Measurements from ENCODE around the gene PDC. TPM values are rescaled to one million over a fixed set of nuclear protein-coding genes. Genes with fewer than 3 reads are reported as not detected.

The PDC gene
- total RNA-seq, 1 experiment from 2014 or later = not detected

DNA sequence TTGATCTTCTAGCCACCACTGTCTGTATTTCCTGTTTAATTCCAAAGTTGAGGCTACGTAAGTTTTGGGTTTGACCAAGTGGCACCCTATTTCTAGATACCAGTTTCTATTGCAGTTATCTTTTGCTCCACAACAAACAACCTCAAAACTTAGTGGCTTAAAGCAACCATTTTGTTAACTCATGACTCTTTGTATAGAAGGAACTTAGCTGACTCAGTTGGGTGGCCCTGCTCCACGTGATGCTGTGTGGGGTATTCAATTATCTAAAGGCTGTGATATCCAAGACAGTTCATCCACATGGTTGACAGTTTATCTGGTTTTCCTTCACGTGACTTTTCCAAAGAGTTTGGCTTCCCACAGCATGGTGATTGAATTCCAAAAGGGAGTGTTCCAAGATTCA is 34.8 kb downstream of the PDC start:
- H3K27ac Mint-ChIP-seq (ENCODE audit: unreplicated experiment) = no peak overlapping the region

DNA sequence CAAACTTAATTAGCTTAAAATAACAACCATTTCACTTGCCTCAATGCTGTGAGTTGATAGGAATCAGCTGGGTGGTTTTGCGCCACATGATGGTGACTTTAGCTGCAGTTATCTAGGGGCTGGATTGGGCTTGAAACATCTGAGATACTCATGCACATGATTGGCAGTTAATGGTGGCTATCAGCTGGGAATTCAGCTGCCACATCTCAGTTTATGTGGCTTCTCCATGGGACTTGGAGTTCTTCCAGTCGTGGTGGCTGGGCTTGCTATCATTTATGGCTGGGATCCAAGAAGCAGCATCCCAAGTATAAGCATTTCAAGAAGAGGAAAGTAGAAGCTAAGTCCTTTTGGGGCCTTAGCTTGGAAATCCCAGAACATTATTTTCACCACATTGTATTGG is 36.4 kb downstream of the PDC start:
- no peaks in the 10 kb centered on the region for H3K4me1 Mint-ChIP-seq (ENCODE audit: low read depth, unreplicated experiment)
- peaks cover under 1% of the 10 kb centered on the region for H3K36me3 Mint-ChIP-seq (ENCODE audit: insufficient read depth, unreplicated experiment)
- Histone ChIP-seq H3K4me1 (no peaks in the 10 kb centered on the region), H3K9me3 (no peaks in the 10 kb centered on the region), H3K36me3 (ENCODE audit: control insufficient read depth, insufficient read depth, low read length) (no peaks in the 10 kb centered on the region), H3K4me3 (ENCODE audit: low read depth, low read length) (no peak overlapping the region), H3K27me3 (replicated peaks; ENCODE audit: control insufficient read depth, insufficient read depth, low read length) (no peaks in the 10 kb centered on the region)
- TF ChIP-seq, protein P1, sequence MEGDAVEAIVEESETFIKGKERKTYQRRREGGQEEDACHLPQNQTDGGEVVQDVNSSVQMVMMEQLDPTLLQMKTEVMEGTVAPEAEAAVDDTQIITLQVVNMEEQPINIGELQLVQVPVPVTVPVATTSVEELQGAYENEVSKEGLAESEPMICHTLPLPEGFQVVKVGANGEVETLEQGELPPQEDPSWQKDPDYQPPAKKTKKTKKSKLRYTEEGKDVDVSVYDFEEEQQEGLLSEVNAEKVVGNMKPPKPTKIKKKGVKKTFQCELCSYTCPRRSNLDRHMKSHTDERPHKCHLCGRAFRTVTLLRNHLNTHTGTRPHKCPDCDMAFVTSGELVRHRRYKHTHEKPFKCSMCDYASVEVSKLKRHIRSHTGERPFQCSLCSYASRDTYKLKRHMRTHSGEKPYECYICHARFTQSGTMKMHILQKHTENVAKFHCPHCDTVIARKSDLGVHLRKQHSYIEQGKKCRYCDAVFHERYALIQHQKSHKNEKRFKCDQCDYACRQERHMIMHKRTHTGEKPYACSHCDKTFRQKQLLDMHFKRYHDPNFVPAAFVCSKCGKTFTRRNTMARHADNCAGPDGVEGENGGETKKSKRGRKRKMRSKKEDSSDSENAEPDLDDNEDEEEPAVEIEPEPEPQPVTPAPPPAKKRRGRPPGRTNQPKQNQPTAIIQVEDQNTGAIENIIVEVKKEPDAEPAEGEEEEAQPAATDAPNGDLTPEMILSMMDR (IDR thresholded peaks at IDR 0.05; ENCODE audit: insufficient read depth in 1 of 2, low read depth in 1 of 2, low read length in 1 of 2, severe bottlenecking in 1 of 2, unreplicated experiment in 1 of 2) = no peak
- CTCF ChIA-PET = interaction anchor here (0.8 kb wide), 1 partner anchor 50 kb away, joined by 3 read pairs; the partner anchor contains the start of gene TPR
- no peak overlapping the region for H3K4me3 Mint-ChIP-seq (ENCODE audit: unreplicated experiment)
- intact Hi-C loops (cut with micrococcal nuclease; ENCODE audit: unreplicated experiment) = no loop called here
- no peaks in the 10 kb centered on the region for H3K9me3 Mint-ChIP-seq (ENCODE audit: unreplicated experiment)
- no TSS peak for BruUV-seq (replicated peaks)
- DNase-seq = no peak
- POLR2A ChIA-PET = no interaction called here
- no peaks in the 10 kb centered on the region for H3K27me3 Mint-ChIP-seq (ENCODE audit: insufficient read depth, unreplicated experiment)
- H3K27ac Mint-ChIP-seq (ENCODE audit: unreplicated experiment) = no peak overlapping the region

More for the DNA sequence above, 34.8 kb downstream of the PDC start:
- TF ChIP-seq, protein P1 (IDR thresholded peaks at IDR 0.05; ENCODE audit: insufficient read depth in 1 of 2, low read depth in 1 of 2, low read length in 1 of 2, severe bottlenecking in 1 of 2, unreplicated experiment in 1 of 2) = no peak
- ChIA-PET CTCF (interaction anchor here (0.6 kb wide), 1 partner anchor 37 kb away, joined by 6 read pairs; no protein-coding TSS in a partner anchor), POLR2A (no interaction called here)
- Mint-ChIP-seq H3K36me3 (ENCODE audit: insufficient read depth, unreplicated experiment) (no peaks in the 10 kb centered on the region), H3K9me3 (ENCODE audit: unreplicated experiment) (no peaks in the 10 kb centered on the region), H3K27me3 (ENCODE audit: insufficient read depth, unreplicated experiment) (no peaks in the 10 kb centered on the region), H3K4me3 (ENCODE audit: unreplicated experiment) (no peak overlapping the region), H3K4me1 (ENCODE audit: low read depth, unreplicated experiment) (no peaks in the 10 kb centered on the region)
- Histone ChIP-seq H3K27me3 (replicated peaks; ENCODE audit: control insufficient read depth, insufficient read depth, low read length) (no peaks in the 10 kb centered on the region), H3K4me1 (no peaks in the 10 kb centered on the region), H3K9me3 (no peaks in the 10 kb centered on the region), H3K4me3 (ENCODE audit: low read depth, low read length) (no peak overlapping the region), H3K36me3 (ENCODE audit: control insufficient read depth, insufficient read depth, low read length) (no peaks in the 10 kb centered on the region)
- no TSS peak for BruUV-seq (replicated peaks)
- intact Hi-C loops (cut with micrococcal nuclease; ENCODE audit: unreplicated experiment) = no loop called here
- DNase-seq = no peak

- H3K36me3 ChIP-seq (ENCODE audit: control insufficient read depth, insufficient read depth, low read length) = no peaks in the 10 kb centered on the region
- H3K4me3 ChIP-seq (ENCODE audit: low read depth, low read length) = no peak overlapping the region
- CTCF ChIA-PET = interaction anchor here (1.3 kb wide), 1 partner anchor 46 kb away, joined by 5 read pairs; the partner anchor contains the start of gene TPR
- Mint-ChIP-seq H3K4me1 (ENCODE audit: low read depth, unreplicated experiment) (no peaks in the 10 kb centered on the region), H3K27ac (ENCODE audit: unreplicated experiment) (no peak overlapping the region), H3K4me3 (ENCODE audit: unreplicated experiment) (no peak overlapping the region), H3K27me3 (ENCODE audit: insufficient read depth, unreplicated experiment) (no peaks in the 10 kb centered on the region), H3K9me3 (ENCODE audit: unreplicated experiment) (no peaks in the 10 kb centered on the region), H3K36me3 (ENCODE audit: insufficient read depth, unreplicated experiment) (peaks cover 11% of the 10 kb centered on the region)
- POLR2A ChIA-PET = no interaction called here
- DNase-seq = no peak
- intact Hi-C loops (cut with micrococcal nuclease; ENCODE audit: unreplicated experiment) = no loop called here
- H3K9me3 ChIP-seq = no peaks in the 10 kb centered on the region
- no peaks in the 10 kb centered on the region for H3K4me1 ChIP-seq
- H3K27me3 ChIP-seq (replicated peaks; ENCODE audit: control insufficient read depth, insufficient read depth, low read length) = no peaks in the 10 kb centered on the region
- BruUV-seq (replicated peaks) = no TSS peak
- TF ChIP-seq, protein P1 (IDR thresholded peaks at IDR 0.05; ENCODE audit: insufficient read depth in 1 of 2, low read depth in 1 of 2, low read length in 1 of 2, severe bottlenecking in 1 of 2, unreplicated experiment in 1 of 2) = no peak
Observed at GRCh38 chr1:186421446-186421845, 39.5 kb downstream of the PDC start.
